GM15510 (cell line): ENCODE measurements around the gene SFXN5.
A peak's percentile ranks its signal among the peaks of the same experiment; 100 is the strongest.

Experiments used
- POLR2A ChIP-seq: IDR thresholded peaks from 3 replicates; pipeline ENCODE4 v1.6.1; 2011; ENCODE audit warnings: borderline replicate concordance; ENCODE audit not compliant: insufficient read length; ENCODE audit errors: extremely low read depth

SFXN5 gene

GRCh38 chr2:73071360-73072128, at the start of gene SFXN5:
TSS of gene SFXN5 (minus strand) at chr2:73071712. CDS start at chr2:73071705, 7 bp downstream.
- peak; percentile 69 for TF ChIP-seq POLR2A

GRCh38 chr2:73117441-73117840, 45.9 kb upstream of the SFXN5 start:
- no peak for TF ChIP-seq POLR2A

DNA sequence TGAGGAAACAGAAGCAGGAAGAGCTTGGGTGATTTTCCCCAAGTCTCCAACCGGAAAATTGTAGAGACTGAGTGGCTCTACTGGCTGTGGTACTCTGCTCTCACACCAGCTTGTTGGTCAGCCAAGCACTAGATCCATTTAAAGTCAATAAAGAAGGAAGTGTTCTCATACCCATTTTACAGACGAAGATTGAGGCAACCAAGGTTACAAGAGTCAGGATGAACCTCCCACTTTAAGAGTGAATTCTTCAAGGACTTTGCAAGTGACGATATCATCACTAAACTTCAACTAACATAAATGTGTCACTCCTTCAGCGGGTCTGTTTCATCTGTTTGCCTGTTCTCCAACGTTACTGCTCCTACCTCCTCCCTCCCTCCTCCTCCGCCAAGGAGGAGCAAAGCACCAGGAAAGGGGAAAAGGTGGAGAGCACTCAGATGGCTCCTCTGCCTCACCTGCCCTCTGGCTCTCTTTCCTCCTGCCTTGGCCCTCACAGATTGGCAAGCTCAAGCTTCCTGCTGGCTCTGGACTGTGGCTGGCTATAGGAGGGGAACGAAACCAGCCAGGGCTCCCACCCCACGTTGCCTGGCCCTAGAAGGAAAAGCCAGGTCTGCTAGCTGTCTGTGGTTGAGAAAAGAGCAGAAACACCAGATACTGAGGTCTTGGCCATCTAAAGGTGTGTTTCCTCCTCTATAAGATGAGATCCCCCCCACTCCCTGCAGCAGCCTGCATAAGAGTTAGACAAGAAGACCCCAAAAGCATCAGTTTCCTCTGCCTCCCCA, 44.9 kb upstream of the SFXN5 start:
- TF ChIP-seq POLR2A: no peak

DNA sequence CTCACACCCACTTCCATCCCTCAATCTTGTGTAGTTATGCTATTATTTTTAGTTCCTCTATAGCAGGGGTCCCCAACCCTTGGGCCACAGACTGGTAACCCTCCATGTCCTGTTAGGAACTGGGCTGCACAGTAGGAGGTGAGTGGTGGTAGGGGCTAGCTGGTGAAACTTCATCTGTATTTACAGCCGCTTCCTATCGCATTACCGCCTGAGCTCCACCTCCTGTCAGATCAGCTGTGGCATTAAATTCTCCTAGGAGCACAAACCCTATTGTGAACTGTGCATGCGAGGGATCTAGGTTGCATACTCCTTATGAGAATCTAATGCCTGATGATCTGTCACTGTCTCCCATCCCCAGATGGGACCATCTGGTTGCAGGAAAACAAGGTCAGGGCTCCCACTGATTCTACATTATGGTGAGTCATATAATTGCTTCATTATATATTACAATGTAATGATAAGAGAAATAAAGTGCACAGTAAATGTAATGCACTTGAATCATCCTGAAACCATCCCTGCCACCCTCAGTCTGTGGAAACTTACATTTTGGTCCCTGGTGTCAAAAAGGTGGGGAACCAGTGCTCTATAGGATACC, 42.9 kb upstream of the SFXN5 start:
- TF ChIP-seq POLR2A: no peak

DNA sequence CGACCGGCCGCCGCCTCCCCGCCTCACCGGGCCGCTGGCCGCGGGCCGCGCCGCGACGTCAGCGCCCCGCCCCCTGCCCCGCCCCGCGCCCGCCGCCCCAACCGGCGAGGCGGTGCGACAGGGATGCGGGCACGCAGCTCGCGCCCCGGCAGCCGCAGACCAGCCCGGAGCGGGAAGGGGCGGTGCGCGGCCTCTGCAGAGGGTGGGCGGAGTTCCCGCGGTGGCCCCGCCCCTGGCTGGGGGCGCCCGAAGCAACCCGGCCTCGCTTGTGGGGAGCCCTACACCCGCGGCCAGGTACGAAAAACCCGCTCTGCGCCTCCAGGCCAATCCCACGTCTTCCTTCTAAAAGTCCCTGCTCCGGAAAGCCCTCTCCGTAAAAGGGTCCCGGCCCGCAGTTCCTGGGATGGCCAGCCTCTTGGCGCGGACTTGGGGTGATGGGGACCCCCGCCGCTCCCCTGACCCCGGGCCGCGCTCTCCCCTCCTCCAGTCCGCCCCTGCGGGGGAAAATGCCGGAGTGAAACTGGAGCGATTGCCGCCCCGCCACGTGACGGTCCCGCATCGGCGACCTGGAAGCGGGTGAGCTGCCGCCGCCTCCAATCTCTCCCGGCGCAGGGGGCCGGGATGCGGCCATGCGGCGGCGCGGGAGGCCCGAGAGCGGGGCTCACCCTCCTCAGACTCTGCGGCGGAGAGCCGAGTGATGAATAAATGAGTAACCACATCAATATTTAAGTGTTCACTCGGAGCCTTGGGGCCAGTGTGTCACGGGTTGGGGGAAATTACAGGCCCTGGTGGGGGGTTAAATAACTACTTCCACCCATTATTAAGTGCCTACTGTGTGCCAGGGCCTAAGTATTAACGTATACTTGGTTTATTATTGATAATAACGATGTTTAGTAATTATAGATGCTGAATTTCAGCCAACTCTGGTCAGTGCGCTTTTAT, 41.7 kb upstream of the SFXN5 start, which contains the start of gene RAB11FIP5:
RAB11FIP5 (minus strand) TSS at position 36 of the 942 bp plus-strand sequence. CDS start 171 bp downstream, outside the sequence.
- TF ChIP-seq POLR2A: no peak

GRCh38 chr2:73112026-73112912, 40.8 kb upstream of the SFXN5 start:
- no peak for TF ChIP-seq POLR2A

DNA sequence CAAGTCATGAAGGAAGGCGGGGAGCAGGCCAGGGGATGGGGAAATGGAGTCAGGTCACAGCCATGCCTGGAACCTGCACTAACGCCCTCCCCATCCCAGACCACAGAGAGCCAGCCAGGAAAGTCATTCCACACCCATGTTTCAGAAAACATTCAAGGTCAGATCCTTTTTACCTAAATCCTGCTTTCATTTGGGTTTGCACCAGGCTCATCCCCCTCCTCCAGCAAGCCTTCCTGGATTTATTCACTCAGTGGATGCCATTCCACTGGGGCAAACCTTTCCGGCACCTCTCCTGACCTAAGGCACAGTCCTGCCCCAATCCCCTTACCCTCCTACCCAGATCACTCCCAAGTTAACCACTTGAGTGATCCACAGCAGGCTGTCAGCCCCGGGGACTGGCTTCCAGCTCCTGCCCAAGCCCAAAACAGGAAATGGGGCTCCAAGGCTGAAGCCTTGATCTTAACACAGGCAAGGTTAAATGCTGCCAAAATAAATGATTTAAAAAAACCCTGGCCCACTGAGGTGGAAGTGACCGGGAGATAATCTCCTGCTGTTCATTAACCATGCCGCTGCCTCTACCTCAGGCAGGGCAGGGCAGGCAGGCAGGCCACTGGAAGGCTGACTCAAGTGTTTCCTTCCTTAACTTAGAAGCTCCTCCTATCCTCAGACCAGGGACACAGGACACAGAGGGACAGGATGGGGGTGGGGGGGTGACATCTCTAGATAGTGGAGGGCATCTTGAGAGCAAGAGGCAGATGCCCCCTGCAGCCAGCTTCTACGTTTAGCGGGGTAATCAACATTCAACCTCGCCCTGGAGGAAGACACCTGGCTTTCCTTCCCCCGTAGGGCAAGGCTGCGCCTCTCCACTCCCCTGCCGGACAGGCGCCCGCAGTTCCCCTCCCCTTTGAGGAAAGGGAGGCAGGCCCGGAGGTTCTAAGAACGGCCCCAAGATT, 39.8 kb upstream of the SFXN5 start:
- no peak for TF ChIP-seq POLR2A

- no peak for TF ChIP-seq POLR2A
Observed at GRCh38 chr2:73110168-73111072, 38.9 kb upstream of the SFXN5 start.

- TF ChIP-seq POLR2A: no peak
Observed at GRCh38 chr2:73109431-73110167, 38.1 kb upstream of the SFXN5 start.

GRCh38 chr2:73107211-73107926, 35.9 kb upstream of the SFXN5 start:
- TF ChIP-seq POLR2A: no peak

DNA sequence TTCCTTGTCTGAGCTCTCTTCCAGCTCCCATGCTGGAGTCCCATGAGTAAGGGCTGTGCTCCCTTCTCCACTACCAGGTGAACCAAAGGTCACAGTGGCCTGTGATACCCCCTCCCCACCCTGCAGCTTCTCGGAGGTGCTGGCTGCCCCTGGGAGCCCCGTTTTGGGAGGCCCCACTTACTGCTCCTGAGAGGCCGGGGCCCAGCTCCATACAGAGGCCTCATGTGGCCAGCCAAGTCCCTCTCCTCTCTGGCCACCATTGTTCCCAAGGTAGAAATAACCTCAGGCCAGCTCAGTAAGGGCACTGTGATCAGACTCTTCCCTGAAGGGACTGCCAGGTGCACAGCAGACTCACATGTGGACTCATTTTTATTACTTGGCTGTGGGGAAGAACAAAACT, 35.3 kb upstream of the SFXN5 start:
- TF ChIP-seq POLR2A: no peak
